OCI-LY7 (cell line): ENCODE data around the gene CCNJ.

ENCODE experiments used
- EZH2phosphoT487 ChIP-seq: fragments of 200-600 bp; sonication (generic); IDR thresholded peaks from 2 replicates; pipeline ENCODE4 v1.6.1; 2018; ENCODE audit warnings: low read depth, borderline replicate concordance, mild to moderate bottlenecking, mixed run types, antibody characterized with exemption, low read length, moderate library complexity, mixed read lengths
- TF ChIP-seq, protein P1 (sequence below): fragments of 200-600 bp; sonication (generic); conservative IDR thresholded peaks from 2 replicates; pipeline ENCODE4 v1.5.1; 2014; ENCODE audit warnings: mild to moderate bottlenecking, antibody characterized with exemption, low read length, moderate library complexity, mixed read lengths

DNA sequence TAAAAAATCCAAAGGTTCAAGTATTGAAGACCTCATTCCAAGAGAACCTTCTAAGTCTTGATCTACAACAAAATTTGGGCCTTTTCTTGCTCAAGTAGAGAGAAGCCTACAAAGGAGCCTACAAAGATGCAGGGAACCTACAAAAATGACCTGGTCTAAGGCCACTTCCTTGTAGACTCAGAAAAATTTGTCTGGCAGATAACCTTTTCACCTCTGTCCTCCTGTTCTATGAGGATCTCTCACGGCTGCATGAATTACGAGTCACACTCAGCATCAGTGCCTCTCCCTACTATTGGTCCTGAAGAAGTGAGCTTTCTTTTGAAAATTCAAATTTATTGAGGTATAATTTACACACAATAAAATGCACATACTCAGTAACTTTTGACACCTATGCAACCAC lies 29.3 kb downstream of the CCNJ start:
- TF ChIP-seq, protein P1, sequence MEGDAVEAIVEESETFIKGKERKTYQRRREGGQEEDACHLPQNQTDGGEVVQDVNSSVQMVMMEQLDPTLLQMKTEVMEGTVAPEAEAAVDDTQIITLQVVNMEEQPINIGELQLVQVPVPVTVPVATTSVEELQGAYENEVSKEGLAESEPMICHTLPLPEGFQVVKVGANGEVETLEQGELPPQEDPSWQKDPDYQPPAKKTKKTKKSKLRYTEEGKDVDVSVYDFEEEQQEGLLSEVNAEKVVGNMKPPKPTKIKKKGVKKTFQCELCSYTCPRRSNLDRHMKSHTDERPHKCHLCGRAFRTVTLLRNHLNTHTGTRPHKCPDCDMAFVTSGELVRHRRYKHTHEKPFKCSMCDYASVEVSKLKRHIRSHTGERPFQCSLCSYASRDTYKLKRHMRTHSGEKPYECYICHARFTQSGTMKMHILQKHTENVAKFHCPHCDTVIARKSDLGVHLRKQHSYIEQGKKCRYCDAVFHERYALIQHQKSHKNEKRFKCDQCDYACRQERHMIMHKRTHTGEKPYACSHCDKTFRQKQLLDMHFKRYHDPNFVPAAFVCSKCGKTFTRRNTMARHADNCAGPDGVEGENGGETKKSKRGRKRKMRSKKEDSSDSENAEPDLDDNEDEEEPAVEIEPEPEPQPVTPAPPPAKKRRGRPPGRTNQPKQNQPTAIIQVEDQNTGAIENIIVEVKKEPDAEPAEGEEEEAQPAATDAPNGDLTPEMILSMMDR = no peak
- TF ChIP-seq EZH2phosphoT487 = no peak
